ENCODE data around the gene TESPA1.

DNA sequence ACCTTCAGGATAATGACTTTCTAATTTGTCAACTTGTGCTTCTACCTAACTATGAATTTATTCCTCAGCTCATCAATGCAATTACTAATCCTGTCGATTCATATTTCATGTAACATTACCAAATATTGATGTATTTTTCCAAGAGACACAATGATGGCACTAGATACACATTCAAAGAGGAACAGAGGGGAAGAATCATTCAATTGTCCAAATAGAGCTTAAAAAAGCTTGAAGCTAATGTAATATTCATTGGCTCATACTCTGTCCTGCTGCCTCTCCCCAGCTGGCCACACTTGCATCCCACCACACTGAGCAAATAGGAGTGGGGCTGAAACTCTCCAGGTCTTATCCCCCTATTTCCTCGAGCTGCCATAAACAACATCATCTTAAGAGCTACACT is 9.3 kb downstream of the TESPA1 start:
- TF ChIP-seq BHLHE40 (IDR thresholded peaks at IDR 0.05; ENCODE audit: borderline replicate concordance) (no peak), FOXM1 (IDR thresholded peaks at IDR 0.05; ENCODE audit: borderline replicate concordance) (no peak), TARDBP (IDR thresholded peaks at IDR 0.05) (no peak), FOXK2 (IDR thresholded peaks at IDR 0.05) (no peak), SP1 (IDR thresholded peaks at IDR 0.05) (no peak), ELF4 (IDR thresholded peaks at IDR 0.05) (no peak), FOXA1 (IDR thresholded peaks at IDR 0.05) (no peak), L3MBTL2 (conservative IDR thresholded peaks at IDR 0.05) (no peak), CTBP1 (IDR thresholded peaks at IDR 0.05; ENCODE audit: borderline replicate concordance) (no peak), NFRKB (IDR thresholded peaks at IDR 0.05) (no peak), HDGF (IDR thresholded peaks at IDR 0.05; ENCODE audit: borderline replicate concordance) (no peak), SUZ12 (IDR thresholded peaks at IDR 0.05) (no peak)
- TF ChIP-seq, protein P1, sequence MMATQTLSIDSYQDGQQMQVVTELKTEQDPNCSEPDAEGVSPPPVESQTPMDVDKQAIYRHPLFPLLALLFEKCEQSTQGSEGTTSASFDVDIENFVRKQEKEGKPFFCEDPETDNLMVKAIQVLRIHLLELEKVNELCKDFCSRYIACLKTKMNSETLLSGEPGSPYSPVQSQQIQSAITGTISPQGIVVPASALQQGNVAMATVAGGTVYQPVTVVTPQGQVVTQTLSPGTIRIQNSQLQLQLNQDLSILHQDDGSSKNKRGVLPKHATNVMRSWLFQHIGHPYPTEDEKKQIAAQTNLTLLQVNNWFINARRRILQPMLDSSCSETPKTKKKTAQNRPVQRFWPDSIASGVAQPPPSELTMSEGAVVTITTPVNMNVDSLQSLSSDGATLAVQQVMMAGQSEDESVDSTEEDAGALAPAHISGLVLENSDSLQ (IDR thresholded peaks at IDR 0.05) = no peak

Measured in HEK293T (cell line).